HG02852 (cell line): Measurements from ENCODE around the gene GRAP2.
"Not testable (repeated sequence)": the region's sequence is repeated elsewhere in the genome, so short reads cannot be mapped to it uniquely, and the experiment has no call there.

Experiments used
- ATAC-seq: cut with Tn5 transposase; IDR thresholded peaks from one replicate; pipeline ENCODE4 v1.9.1; 2021; ENCODE audit warnings: mild to moderate bottlenecking, moderate library complexity; ENCODE audit not compliant: unreplicated experiment

GRAP2 gene

DNA sequence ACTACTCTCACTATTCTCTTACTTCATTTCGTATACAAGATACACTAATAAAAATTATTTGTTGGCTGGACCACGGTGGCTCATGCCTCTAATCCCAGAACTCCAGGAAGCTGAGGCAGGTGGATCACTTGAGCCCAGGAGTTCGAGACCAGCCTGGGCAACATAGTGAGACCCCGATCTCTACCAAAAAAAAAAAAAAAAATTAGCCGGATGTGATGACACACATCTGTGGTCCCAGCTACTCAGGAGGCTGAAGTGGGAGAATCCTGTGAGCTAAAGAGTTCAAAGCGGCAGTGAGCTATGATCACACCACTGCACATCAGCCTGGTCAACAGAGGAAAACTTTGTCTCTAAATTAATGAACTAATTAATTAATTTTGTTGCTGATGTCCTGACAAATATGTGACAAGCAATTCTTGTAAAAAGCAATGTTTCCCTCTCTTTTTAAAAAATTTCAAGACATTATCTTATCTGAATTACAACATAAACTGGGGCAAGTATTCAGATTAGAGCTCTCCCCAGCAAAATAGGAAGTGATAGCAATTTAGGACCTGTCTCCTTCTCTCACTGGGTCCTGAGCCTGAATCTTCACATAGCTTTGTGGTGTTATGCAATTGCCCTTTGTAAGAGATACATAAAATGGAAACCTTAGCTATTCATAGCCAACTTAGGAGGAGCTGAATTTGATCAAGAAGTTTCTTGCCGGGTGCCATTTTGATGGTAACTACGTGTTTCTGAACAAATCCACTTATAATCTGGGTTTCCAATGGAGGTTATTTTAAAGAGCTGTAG is 41.8 kb downstream of the GRAP2 start:
- ATAC-seq = no peak

DNA sequence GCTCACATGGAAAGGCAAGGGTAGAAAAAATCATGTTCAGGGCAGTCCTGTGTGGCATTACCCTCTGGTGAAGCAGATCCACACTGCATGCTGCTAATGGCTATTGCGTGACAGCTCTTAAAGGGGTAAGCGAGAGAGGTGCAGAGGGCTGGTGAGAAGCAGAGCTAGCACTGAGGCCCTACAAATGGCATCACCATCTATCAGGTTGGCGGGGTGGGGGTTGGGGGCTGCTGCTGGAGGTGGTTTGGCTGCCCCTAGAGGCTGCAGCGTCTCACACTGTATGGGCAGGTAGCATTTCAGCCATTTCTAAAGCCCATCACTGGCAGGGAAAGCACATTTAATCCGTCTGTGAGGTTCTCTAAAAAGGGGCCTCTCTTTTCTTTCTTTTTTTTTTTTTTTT is 42.5 kb downstream of the GRAP2 start:
- no peak for ATAC-seq

DNA sequence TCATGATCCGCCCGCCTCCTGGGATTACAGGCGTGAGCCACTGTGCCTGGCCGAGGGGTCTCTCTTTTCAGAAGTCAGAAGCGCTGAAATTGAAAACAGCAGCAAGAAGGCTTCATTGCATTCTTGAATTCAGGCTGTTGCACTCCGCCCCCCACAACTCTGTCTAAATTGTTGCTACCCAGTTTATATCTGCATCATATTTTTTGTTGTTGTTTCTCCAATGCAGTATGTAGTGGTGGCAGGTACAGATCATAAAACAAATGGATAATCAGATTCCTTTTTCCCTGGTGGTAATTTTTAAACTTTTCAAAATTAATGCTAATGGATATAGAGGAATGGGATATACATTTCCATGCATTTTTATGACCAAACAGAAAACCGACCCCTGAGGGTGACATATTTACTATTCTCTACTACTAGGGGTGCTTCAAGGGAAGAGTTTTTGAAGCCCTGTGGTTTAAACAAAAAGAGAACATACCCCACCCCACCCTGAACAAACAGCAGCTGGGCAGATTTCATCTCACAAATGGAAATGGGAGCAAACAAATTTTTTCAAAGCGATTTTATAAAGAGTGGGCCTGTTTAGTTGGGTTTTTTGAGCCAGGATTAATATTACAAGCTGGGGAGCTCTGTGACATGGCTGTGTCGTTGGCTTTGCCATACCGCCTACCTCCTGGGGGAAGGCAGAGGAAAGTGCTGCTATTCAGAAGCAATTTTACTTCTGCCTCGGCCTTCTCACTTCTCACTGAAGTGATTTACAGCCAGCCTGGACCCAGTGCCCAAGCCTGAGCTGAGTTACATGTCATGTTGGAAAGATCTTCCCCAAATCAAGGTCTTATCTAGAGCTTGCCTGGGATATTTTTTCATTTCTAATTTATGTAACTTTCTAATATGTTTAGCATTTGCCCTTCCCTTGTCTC is 43.3 kb downstream of the GRAP2 start:
- no peak for ATAC-seq

DNA sequence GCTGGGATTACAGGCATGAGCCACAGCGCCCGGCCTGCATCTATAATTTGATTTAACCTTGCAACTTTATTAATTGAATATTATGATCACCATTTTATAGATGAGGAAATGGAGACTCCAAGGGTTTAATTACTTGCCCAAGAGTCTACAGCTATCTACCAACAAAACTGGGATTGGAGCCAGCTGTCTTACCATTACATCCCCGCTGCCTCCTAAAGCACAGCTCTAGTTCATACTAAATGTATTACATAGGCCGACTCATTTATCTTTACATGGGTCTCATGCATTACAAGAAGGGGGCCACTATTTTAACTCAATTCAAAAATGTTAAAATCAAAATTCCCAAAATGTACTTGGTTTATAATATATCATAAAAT is 45.2 kb downstream of the GRAP2 start:
- ATAC-seq = no peak

DNA sequence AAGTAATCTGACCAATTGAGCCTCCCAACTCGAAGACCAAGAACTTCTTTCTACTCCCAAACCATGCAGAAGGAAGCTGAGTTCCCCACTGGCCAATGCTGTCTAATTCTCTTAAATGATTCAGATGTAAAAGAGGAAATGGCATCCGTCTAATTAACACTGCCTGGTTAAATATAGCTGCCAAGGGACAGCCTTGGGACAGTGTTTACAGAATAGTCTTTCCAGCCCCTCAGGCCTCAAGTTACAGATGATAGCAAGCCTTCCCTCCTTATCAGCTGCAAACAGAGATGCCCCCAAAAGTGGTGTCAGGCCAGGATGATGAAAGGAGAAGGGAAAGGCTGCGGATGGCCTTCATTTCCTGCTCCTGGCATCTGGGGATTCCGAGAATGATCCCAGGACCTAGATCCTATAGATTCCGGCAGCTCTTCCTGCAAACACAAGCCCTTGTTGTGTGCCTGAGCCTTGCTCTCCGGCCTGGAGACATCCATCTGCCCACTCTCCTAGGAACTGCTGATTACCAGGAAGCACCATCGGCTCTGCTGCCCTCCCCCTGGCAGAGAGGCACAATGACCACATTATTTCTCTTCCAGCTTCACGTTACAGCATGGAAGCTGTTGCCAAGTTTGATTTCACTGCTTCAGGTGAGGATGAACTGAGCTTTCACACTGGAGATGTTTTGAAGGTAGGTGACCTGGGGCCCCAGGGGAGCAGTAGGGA is 45.8 kb downstream of the GRAP2 start:
- no peak for ATAC-seq

DNA sequence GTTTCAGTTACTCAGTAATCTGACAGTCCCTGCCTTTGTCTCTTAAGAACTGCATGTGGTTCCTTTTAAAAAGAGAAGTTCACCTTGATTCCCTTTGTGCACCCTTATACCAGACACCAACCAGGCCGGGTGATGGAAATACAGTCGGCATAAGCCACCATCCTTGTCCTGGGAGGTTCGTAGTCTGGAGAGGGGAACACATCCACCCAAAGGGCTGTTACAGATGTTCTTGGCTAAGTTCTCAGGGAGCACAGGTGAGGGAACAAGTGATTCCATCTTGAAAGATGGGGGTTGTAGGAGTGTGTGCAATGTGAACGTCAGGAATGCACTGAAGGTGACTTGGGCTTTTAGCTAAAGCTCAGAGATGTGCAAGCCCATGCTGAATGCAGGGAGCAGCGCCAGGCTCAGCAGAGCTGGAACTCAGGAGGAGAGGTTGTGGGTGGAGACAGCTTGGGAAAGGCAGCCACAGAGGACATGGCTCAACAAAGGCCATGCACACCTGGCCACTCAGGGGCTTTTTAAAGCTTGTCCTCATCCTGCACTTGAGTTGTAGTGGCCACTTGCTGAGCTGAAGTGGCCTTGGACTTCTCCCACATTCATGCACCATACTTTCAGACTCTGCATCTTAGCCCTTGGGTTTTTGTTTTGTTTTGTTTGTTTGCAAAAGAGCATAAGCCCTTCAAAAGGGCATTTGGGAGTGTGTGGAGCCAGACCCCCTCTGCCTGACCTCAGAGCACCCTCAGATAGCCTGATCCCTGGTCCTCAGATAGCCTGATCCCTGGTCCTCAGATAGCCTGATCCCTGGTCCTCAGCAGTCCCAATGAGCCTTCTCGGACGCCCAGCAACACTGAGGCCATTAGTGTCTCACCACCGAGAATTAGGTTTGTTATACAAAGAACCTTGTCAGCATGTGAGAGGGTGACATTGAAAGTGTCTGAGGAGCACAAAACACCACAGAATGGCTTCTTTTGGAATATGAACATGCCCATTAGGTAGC is 46.6 kb downstream of the GRAP2 start:
- ATAC-seq = no peak

DNA sequence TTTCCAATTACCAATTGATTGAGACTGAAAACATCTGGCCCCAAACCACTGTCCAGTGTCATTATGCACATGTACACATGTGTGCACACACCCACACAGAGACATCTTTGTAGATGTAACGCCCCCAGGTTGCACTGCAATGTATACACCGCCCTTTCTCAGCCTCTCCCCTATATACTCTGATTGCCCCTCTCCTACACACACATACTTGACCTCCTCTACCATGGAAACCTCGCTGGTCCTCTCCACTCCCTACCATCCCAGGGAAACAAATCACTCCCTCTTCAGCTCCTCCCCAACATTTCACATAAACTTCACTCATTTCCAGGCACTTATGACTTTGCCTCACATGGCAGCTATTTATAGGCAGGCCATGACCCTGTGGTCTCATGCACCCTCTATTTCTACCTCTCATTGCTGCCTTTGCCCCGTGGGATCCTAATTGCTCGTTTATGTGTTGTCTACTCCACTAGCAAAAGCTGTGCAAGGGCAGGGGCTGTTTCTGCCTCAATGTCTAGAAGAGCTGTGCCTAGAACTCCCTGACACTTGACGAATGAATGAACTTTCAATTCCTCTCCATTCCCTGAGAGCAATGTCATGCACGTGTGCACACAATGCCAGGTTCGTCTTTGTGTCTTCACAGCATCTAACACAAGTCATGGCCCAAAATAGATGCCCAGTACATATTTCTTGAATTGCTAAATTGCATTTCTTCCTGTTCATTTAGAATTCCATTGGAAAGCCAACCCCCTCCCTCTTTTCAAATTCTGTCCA is 49.3 kb downstream of the GRAP2 start:
- no peak for ATAC-seq

DNA sequence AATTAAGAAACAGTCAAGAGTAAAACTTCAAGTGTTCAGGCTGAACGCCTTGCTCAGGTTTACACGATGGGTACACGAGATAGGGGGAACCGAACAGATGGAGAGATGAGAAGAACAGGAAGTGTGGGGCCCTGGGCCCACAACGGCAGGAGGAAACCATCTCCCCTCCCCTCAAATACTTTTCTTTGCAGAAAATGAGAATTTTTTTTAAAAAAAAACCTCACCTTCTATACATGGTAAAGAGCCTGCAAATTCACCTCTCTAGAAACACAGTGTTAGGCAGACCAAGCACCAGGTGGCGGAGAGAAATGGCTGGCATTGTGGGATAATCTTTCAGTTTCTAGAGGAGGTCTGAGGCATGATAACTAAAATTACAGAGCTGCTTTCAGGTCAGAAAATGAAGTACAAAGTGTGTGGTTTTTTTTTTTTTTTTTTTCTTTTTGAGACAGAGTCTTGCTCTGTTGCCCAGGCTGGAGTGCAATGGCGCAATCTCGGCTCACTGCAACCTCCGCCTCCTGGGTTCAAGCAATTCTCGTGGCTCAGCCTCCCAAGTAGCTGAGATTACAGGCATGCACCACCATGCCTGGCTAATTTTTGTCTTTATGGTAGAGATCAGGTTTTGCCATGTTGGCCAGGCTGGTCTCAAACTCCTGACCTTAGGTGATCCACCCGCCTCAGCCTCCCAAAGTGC is 50.9 kb downstream of the GRAP2 start:
- not testable (repeated sequence) for ATAC-seq

DNA sequence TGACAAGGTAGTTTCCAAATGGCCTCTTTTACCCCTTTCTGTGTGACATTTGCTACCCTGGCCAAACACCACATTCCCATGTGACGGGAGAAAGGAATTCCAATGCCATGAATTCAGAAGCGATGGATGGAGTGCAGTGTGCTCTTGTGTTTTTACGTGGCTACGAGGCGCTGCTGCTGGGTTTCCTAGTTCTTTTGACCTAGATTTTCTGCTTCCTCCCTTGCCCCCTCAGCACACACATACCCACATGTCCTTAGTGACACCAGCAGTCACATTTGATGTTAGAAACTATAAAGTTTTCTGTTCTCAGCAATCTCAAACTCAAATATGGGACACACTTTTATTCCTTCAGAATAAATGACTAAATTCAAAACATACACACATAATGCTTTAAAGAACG is 51.5 kb downstream of the GRAP2 start:
- no peak for ATAC-seq

DNA sequence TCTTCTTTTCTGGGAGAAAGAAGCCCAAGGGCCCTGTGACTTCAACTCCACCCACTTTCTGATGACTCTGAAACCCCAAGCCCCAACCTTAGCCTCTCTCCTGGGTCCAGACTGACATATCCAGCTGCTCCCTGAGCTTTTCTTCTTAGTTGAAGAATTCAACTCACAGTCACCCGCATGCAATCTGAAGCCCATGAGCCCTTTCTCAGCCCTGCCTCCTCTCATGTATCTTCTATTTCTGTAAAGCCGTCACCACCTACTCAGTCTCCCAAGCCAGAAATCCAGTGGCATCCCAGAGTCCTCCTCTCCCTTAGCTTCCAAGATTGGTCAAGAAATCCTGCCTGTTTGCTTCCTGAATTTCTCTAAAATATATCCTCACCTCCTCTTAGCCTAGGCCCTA is 52.2 kb downstream of the GRAP2 start:
- no peak for ATAC-seq

DNA sequence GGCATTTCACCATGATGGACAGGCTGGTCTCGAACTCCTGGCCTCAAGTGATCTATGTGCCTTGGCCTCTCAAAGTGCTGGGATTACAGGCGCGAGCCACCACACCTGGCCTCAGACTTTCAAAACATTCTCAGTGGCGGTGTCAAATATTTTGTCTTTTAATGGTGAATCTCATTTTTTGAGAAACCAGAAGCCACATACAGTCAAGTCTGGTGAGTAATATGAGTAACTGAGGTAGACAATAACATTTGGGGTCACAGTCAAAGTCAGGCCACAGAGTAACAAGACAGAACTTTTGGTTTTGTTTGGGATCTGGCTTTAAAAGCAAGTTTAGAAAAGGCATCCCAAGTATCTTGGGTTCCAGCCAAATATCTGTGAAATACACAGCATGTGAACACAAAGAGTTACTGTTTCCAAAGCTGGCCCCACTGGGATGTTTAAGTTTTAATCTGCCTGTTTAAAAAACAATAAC is 53.7 kb downstream of the GRAP2 start:
- ATAC-seq = no peak

DNA sequence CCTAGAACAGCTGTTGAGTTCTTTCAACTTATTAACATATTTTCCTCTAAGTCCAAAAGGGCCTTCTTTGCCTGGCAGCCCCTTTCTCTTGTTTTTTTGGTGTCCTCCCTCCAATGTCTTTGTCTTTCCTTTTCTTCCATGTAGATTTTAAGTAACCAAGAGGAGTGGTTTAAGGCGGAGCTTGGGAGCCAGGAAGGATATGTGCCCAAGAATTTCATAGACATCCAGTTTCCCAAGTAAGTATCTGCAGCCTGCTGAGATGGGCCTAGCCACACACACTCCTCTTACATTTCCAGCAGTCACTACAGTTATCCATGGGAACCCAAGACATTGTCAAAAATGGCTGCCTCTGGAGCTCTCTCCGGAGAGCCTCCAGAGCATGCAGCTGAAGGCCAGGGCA is 54.8 kb downstream of the GRAP2 start:
- no peak for ATAC-seq

DNA sequence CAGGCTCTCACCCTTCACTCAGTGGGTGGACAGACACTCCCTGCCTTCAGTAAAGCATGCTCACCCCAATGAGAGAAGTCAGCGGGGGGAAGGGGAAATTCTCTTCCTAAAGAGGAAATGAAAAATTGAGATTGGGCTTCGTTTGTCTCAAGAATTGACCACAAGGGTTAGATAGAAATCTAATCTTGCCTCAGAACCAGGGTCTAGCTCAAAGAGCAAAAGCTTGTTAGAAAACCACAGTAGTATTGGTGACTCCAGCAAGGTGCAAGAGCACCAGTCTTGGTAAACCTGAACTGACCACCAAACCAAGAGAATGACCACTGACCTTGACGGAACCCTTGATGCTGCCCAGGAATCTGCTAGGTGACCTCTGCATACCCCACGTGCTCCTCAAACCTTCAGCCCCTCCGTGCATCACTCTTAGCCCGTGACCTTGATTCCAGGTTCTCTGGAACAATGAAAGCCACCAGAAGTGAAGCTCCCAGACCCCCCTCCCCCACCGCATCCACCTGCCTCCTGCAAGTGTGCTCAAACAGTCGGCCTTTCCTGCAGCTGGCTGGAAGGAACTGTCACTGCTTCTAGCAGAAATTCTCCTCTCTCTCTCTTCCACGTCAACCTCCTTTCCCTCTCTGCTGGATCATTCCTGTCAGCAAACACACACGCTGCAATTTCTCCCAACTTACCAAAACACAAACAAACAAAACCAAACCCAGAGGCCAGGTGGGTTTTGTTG is 56.2 kb downstream of the GRAP2 start:
- no peak for ATAC-seq

DNA sequence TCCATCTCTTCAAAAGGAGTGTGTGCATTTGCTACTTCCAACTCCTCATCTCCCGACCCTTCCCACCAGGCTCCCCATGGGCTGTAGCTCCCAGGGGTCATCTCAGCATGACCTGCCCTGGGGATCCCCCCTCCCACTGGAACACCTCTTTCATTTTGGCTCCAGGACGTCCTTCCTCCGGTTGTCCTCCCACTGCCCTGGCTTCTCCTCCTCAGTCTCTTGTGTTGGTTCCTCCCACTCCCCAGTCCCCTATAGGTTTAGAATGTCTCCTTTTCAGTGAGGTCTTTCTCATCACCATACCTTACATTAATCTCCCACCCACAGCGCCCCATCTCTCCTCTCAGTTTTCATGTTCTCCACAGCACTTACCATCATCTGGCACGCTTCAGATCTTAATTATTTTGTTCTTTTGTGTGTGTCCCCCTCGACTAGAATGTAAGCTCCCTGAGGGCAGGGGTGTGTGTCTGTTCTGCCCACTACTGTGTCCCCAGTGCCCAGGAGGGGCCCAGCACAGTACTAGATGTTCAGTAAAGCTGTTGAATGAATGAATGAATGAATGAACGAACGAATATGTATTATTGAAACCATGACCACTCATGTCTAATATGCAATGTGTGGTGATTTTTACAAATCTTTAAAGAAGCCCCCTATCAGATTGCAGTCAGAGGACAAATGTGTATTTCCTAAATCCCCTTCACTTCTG is 57.3 kb downstream of the GRAP2 start:
- no peak for ATAC-seq

DNA sequence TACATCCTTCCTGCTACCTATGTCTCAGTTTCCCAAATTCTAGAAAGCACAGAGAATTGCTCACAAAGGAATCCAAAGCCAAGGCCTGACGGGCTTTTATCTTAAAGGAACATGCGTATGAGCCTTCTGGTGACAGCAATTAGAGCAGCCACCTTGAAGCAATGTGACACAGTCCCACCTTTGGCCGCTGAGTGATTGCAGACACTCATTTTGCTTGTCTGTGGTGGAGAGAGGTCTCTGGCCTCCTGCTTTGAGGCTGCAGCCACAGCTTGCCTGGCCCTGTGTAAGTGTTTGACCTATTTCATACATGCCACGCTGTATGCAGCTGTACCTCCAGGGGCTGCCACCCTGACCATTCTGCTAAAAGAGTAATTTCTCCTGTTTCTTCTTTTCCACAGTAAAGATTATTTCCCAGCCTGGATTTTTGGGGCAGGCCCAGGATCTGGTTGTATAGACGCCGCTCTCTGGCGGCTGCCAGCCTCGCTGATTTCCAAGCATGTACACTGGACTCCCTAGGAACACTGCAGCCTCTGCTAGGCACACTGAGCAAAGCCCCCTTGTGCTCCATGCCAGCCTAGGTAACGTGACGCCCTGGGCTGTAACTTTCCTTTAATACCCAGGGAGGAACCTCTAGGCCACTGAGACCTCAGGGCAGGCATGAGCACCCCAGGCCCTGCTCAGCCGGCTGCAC is 58.2 kb downstream of the GRAP2 start:
- no peak for ATAC-seq

DNA sequence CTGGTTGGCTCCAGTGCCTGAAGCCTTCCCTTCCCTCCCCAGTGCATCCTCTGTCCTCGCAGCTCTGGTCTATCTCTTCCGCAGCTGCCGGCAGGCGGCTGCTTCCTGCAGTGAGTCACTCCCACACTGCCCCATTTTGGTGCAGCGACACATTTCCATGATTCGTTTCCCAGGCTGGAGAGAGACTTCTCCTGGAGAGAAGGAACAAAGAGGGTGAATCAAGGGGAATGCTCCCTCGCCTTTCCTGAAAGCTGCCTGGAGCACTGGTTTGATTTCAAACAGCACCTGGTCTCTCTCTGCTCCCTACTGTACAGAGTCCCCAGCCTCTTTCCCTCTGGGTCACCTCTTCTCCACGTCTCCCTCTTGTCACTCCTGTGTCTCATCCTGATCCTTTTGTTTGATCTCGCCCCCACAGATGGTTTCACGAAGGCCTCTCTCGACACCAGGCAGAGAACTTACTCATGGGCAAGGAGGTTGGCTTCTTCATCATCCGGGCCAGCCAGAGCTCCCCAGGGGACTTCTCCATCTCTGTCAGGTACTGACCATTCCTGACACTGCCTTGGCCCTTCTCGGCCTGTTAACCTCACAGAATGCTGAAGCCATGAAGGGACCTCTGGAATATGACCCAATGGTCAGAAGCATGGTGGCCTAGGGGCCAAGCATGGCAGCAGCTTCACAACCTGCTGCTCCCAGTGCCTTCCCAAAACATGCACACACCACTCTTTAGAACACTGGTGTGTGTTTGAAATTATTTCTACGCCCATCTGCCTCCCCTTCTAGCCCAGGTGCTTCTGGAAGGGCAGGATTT is 59.0 kb downstream of the GRAP2 start, which contains the start of gene TMA7B:
Gene TMA7B, plus strand, starts transcription at position 758 of the 808 bp plus-strand sequence. CDS start 3,978 bp downstream, outside the sequence.
- ATAC-seq = no peak
